ENCODE results near the gene COL18A1. TPM values are rescaled to one million over a fixed set of nuclear protein-coding genes. Genes with fewer than 3 reads are reported as not detected.

The COL18A1 gene
- total and polyA plus RNA-seq, 9 of the 15 experiments (the other 6 are each of a cell fraction or from before 2014, with no cell fraction given) = 0.14 to 16.4 (median 2.0) TPM

GRCh38 chr21:45383111-45383614 lies 21.8 kb upstream of the COL18A1 start:
- no peak overlapping the region for H3K27ac ChIP-seq (ENCODE audit: extremely low read depth, low read depth, low read length)
- no peaks in the 10 kb centered on the region for H3K9me1 ChIP-seq (ENCODE audit: control insufficient read depth, insufficient read depth, low read length)
- ATAC-seq (peak; percentile 80), DNase-seq (ENCODE audit: extremely low read depth in 1 of 4, low spot score in 3 of 4) (peak; percentile 56 to 88 (median 68)), FAIRE-seq (no peak)
- TF ChIP-seq ARID1B (IDR thresholded peaks at IDR 0.05) (peak; percentile 71), CBFA2T3 (IDR thresholded peaks at IDR 0.05) (peak; percentile 76), ZNF263 (CRISPR knock-in tag; IDR thresholded peaks at IDR 0.05; ENCODE audit: borderline replicate concordance) (peak; percentile 67), RCOR1 (IDR thresholded peaks at IDR 0.05; ENCODE audit: borderline replicate concordance in 1 of 2, low read depth in 2 of 2, low read length in 2 of 2) (0 out of 4 replicates have a peak, but pooled peaks of 1 of the 2 experiments have one; percentile 28), TCF3 (CRISPR knock-in tag; IDR thresholded peaks at IDR 0.05) (peak; percentile 88), ZNF445 (CRISPR knock-in tag; IDR thresholded peaks at IDR 0.05; ENCODE audit: low read depth) (no peak), BRCA1 (IDR thresholded peaks at IDR 0.05) (no peak), BRCA1 (CRISPR knock-in tag; IDR thresholded peaks at IDR 0.05) (no peak), TAL1 (IDR thresholded peaks at IDR 0.05) (peak; percentile 67), MTA2 (IDR thresholded peaks at IDR 0.05; ENCODE audit: low read depth) (peak; percentile 48; the same call in 1 of the 2 replicates), FOXA3 (CRISPR knock-in tag; conservative IDR thresholded peaks at IDR 0.05 in 1 of 2, IDR thresholded peaks at IDR 0.05 in 1 of 2) (0 out of 4 replicates have a peak, but pooled peaks of 1 of the 2 experiments have one; percentile 35), CBFA2T2 (conservative IDR thresholded peaks at IDR 0.05) (peak; percentile 63), SMARCA4 (IDR thresholded peaks at IDR 0.05) (0 out of 2 replicates have a peak, but pooled peaks have one; percentile 21), NFYB (IDR thresholded peaks at IDR 0.05; ENCODE audit: extremely low read depth, insufficient read length) (peak; percentile 41), ZNF143 (CRISPR knock-in tag; IDR thresholded peaks at IDR 0.05) (no peak)
- TF ChIP-seq, protein P1, sequence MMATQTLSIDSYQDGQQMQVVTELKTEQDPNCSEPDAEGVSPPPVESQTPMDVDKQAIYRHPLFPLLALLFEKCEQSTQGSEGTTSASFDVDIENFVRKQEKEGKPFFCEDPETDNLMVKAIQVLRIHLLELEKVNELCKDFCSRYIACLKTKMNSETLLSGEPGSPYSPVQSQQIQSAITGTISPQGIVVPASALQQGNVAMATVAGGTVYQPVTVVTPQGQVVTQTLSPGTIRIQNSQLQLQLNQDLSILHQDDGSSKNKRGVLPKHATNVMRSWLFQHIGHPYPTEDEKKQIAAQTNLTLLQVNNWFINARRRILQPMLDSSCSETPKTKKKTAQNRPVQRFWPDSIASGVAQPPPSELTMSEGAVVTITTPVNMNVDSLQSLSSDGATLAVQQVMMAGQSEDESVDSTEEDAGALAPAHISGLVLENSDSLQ (IDR thresholded peaks at IDR 0.05) = peak; percentile 88
- TF ChIP-seq, protein P2, sequence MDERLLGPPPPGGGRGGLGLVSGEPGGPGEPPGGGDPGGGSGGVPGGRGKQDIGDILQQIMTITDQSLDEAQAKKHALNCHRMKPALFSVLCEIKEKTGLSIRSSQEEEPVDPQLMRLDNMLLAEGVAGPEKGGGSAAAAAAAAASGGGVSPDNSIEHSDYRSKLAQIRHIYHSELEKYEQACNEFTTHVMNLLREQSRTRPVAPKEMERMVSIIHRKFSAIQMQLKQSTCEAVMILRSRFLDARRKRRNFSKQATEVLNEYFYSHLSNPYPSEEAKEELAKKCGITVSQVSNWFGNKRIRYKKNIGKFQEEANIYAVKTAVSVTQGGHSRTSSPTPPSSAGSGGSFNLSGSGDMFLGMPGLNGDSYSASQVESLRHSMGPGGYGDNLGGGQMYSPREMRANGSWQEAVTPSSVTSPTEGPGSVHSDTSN (CRISPR knock-in tag; IDR thresholded peaks at IDR 0.05; ENCODE audit: low read depth) = no peak
- TF ChIP-seq, protein P2 (tag; conservative IDR thresholded peaks at IDR 0.05; ENCODE audit: low read depth) = peak; percentile 35; the same call in 1 of the 2 replicates
- peak overlapping the region in 1 of 2 experiments; percentile 4; a peak in 1 of 4 replicates for H3K9ac ChIP-seq (ENCODE audit: insufficient read depth in 1 of 2, low read depth in 2 of 2, low read length in 2 of 2)
- POLR2A ChIA-PET = interaction anchor here (0.6 to 1.2 kb wide), 2 partner anchors 11 to 13 kb away, joined by 3 read pairs; no protein-coding TSS in a partner anchor
- no peaks in the 10 kb centered on the region for H3K79me2 ChIP-seq (ENCODE audit: control insufficient read depth, insufficient read depth, low read length)
- CTCF ChIA-PET (ENCODE audit: low intra/inter-chr PET ratio) = no interaction called here
- H3K9me3 ChIP-seq (replicated peaks; ENCODE audit: control insufficient read depth, insufficient read depth, low read depth, low read length) = peaks cover 3% of the 10 kb centered on the region; the same call in 1 of the 2 replicates
- peaks cover 54 to 97% of the 10 kb centered on the region in 2 experiments; a peak in 4 of 5 replicates for H3K27me3 ChIP-seq (ENCODE audit: control insufficient read depth in 2 of 2, insufficient read depth in 2 of 2, low read length in 2 of 2)
- 1% methylated on average over 11 of the region's 11 CpGs for WGBS (ENCODE audit: insufficient coverage, low coverage, missing lambda C conversion rate)
- peak overlapping the region; percentile 54 for H3K4me2 ChIP-seq (ENCODE audit: insufficient read depth, low read length)
- 0 out of 2 replicates have a peak overlapping the region, but pooled peaks have one; percentile 17 for H2AFZ ChIP-seq (ENCODE audit: low read depth, low read length)
- H3K4me3 ChIP-seq = no peak overlapping the region
- BruUV-seq (replicated peaks) = no TSS peak
- peaks cover 24% of the 10 kb centered on the region for H4K20me1 ChIP-seq (replicated peaks; ENCODE audit: control insufficient read depth, insufficient read depth, low read length)
- H3K4me1 ChIP-seq (replicated peaks in 1 of 2; ENCODE audit: control insufficient read depth in 2 of 2, insufficient read depth in 2 of 2, low read length in 2 of 2) = peaks cover 6 to 69% of the 10 kb centered on the region in 2 experiments; a peak in 4 of 5 replicates
- intact Hi-C loops (cut with micrococcal nuclease) (no loop called here), in situ Hi-C loops (cut with MboI) (no loop called here)
- H3K36me3 ChIP-seq (ENCODE audit: control insufficient read depth, insufficient read depth, low read length) = no peaks in the 10 kb centered on the region
